ENCODE data around the gene RIIAD1.

RIIAD1 gene

GRCh38 chr1:151714820-151715725, 6.2 kb upstream of the RIIAD1 start:
- Histone ChIP-seq H3K4me3 (ENCODE audit: low read length) (peak overlapping the region; percentile 51), H3K27me3 (ENCODE audit: insufficient read depth, low read length) (peaks cover 9% of the 10 kb centered on the region)

GRCh38 chr1:151715726-151716404, 5.5 kb upstream of the RIIAD1 start:
- H2AFZ ChIP-seq (ENCODE audit: low read depth, low read length), result no peak overlapping the region
- H3K4me3 ChIP-seq (ENCODE audit: low read length), result peak overlapping the region; percentile 51
- no peaks in the 10 kb centered on the region for H3K36me3 ChIP-seq (ENCODE audit: insufficient read depth, low read length)
- H3K4me1 ChIP-seq (ENCODE audit: insufficient read depth, low read length), result peaks cover 56% of the 10 kb centered on the region
- peaks cover 9% of the 10 kb centered on the region for H3K27me3 ChIP-seq (ENCODE audit: insufficient read depth, low read length)
- no peaks in the 10 kb centered on the region for H3K9me3 ChIP-seq (ENCODE audit: low read length)

More at GRCh38 chr1:151714820-151715725, 6.2 kb upstream of the RIIAD1 start:
- H3K4me1 ChIP-seq (ENCODE audit: insufficient read depth, low read length), result peaks cover 53% of the 10 kb centered on the region
- H3K36me3 ChIP-seq (ENCODE audit: insufficient read depth, low read length), result no peaks in the 10 kb centered on the region
- H3K9me3 ChIP-seq (ENCODE audit: low read length), result no peaks in the 10 kb centered on the region
- H2AFZ ChIP-seq (ENCODE audit: low read depth, low read length), result no peak overlapping the region

GRCh38 chr1:151716405-151716762, 4.9 kb upstream of the RIIAD1 start:
- H3K4me1 ChIP-seq (ENCODE audit: insufficient read depth, low read length), result peaks cover 54% of the 10 kb centered on the region
- no peaks in the 10 kb centered on the region for H3K36me3 ChIP-seq (ENCODE audit: insufficient read depth, low read length)
- H3K27me3 ChIP-seq (ENCODE audit: insufficient read depth, low read length), result peaks cover 9% of the 10 kb centered on the region
- no peaks in the 10 kb centered on the region for H3K9me3 ChIP-seq (ENCODE audit: low read length)
- no peak overlapping the region for H2AFZ ChIP-seq (ENCODE audit: low read depth, low read length)
- peak overlapping the region; percentile 51 for H3K4me3 ChIP-seq (ENCODE audit: low read length)

GRCh38 chr1:151716771-151717631, 4.3 kb upstream of the RIIAD1 start, which contains the start of gene CELF3:
CELF3 (minus strand) TSS chr1:151716803; CDS start chr1:151716020, 783 bp downstream.
- Histone ChIP-seq H3K36me3 (ENCODE audit: insufficient read depth, low read length) (no peaks in the 10 kb centered on the region), H3K4me1 (ENCODE audit: insufficient read depth, low read length) (peaks cover 54% of the 10 kb centered on the region), H3K4me3 (ENCODE audit: low read length) (peak within 1 kb of the TSS; percentile 51), H2AFZ (ENCODE audit: low read depth, low read length) (peak within 1 kb of the TSS; percentile 21), H3K27me3 (ENCODE audit: insufficient read depth, low read length) (peaks cover 12% of the 10 kb centered on the region), H3K9me3 (ENCODE audit: low read length) (no peaks in the 10 kb centered on the region)

- H3K9me3 ChIP-seq (ENCODE audit: low read length), result no peaks in the 10 kb centered on the region
- H3K4me1 ChIP-seq (ENCODE audit: insufficient read depth, low read length), result peaks cover 51% of the 10 kb centered on the region
- H3K36me3 ChIP-seq (ENCODE audit: insufficient read depth, low read length), result no peaks in the 10 kb centered on the region
- H3K4me3 ChIP-seq (ENCODE audit: low read length), result no peak overlapping the region
- H3K27me3 ChIP-seq (ENCODE audit: insufficient read depth, low read length), result peaks cover 18% of the 10 kb centered on the region
- no peak overlapping the region for H2AFZ ChIP-seq (ENCODE audit: low read depth, low read length)
Observed at GRCh38 chr1:151718011-151718431, 3.3 kb upstream of the RIIAD1 start.

GRCh38 chr1:151718666-151719065, 2.7 kb upstream of the RIIAD1 start:
- H3K9me3 ChIP-seq (ENCODE audit: low read length), result no peaks in the 10 kb centered on the region
- H3K36me3 ChIP-seq (ENCODE audit: insufficient read depth, low read length), result no peaks in the 10 kb centered on the region
- no peak overlapping the region for H2AFZ ChIP-seq (ENCODE audit: low read depth, low read length)
- H3K27me3 ChIP-seq (ENCODE audit: insufficient read depth, low read length), result peaks cover 18% of the 10 kb centered on the region
- no peak overlapping the region for H3K4me3 ChIP-seq (ENCODE audit: low read length)
- H3K4me1 ChIP-seq (ENCODE audit: insufficient read depth, low read length), result peaks cover 51% of the 10 kb centered on the region

- Histone ChIP-seq H2AFZ (ENCODE audit: low read depth, low read length) (no peak overlapping the region), H3K4me1 (ENCODE audit: insufficient read depth, low read length) (peaks cover 42% of the 10 kb centered on the region), H3K36me3 (ENCODE audit: insufficient read depth, low read length) (no peaks in the 10 kb centered on the region), H3K27me3 (ENCODE audit: insufficient read depth, low read length) (peaks cover 25% of the 10 kb centered on the region), H3K9me3 (ENCODE audit: low read length) (no peaks in the 10 kb centered on the region), H3K4me3 (ENCODE audit: low read length) (no peak overlapping the region)
Observed at GRCh38 chr1:151720125-151720524, 1.2 kb upstream of the RIIAD1 start.

- Histone ChIP-seq H2AFZ (ENCODE audit: low read depth, low read length) (no peak overlapping the region), H3K9me3 (ENCODE audit: low read length) (no peaks in the 10 kb centered on the region), H3K36me3 (ENCODE audit: insufficient read depth, low read length) (no peaks in the 10 kb centered on the region), H3K4me3 (ENCODE audit: low read length) (no peak overlapping the region), H3K27me3 (ENCODE audit: insufficient read depth, low read length) (peaks cover 25% of the 10 kb centered on the region), H3K4me1 (ENCODE audit: insufficient read depth, low read length) (peaks cover 38% of the 10 kb centered on the region)
Observed at GRCh38 chr1:151720554-151720953, 768 bp upstream of the RIIAD1 start.

GRCh38 chr1:151721788-151722510, 627 bp downstream of the RIIAD1 start:
- Histone ChIP-seq H3K4me1 (ENCODE audit: insufficient read depth, low read length) (peaks cover 29% of the 10 kb centered on the region), H3K9me3 (ENCODE audit: low read length) (no peaks in the 10 kb centered on the region), H3K36me3 (ENCODE audit: insufficient read depth, low read length) (no peaks in the 10 kb centered on the region), H2AFZ (ENCODE audit: low read depth, low read length) (no peak overlapping the region), H3K4me3 (ENCODE audit: low read length) (peak overlapping the region; percentile 53), H3K27me3 (ENCODE audit: insufficient read depth, low read length) (peaks cover 25% of the 10 kb centered on the region)

GRCh38 chr1:151723726-151724370, 2.5 kb downstream of the RIIAD1 start:
- no peaks in the 10 kb centered on the region for H3K9me3 ChIP-seq (ENCODE audit: low read length)
- H3K4me1 ChIP-seq (ENCODE audit: insufficient read depth, low read length), result peaks cover 22% of the 10 kb centered on the region
- no peak overlapping the region for H3K4me3 ChIP-seq (ENCODE audit: low read length)
- H2AFZ ChIP-seq (ENCODE audit: low read depth, low read length), result no peak overlapping the region
- no peaks in the 10 kb centered on the region for H3K36me3 ChIP-seq (ENCODE audit: insufficient read depth, low read length)
- H3K27me3 ChIP-seq (ENCODE audit: insufficient read depth, low read length), result peaks cover 17% of the 10 kb centered on the region

GRCh38 chr1:151728151-151729054, 7.1 kb downstream of the RIIAD1 start:
- no peaks in the 10 kb centered on the region for H3K9me3 ChIP-seq (ENCODE audit: low read length)
- H3K4me1 ChIP-seq (ENCODE audit: insufficient read depth, low read length), result peaks cover 10% of the 10 kb centered on the region
- H2AFZ ChIP-seq (ENCODE audit: low read depth, low read length), result no peak overlapping the region
- no peaks in the 10 kb centered on the region for H3K36me3 ChIP-seq (ENCODE audit: insufficient read depth, low read length)
- no peak overlapping the region for H3K4me3 ChIP-seq (ENCODE audit: low read length)
- peaks cover 7% of the 10 kb centered on the region for H3K27me3 ChIP-seq (ENCODE audit: insufficient read depth, low read length)

Measured in neuron (in vitro differentiated cells).